Activated T-helper 1 cell treated with anti-CD3 and anti-CD28 coated beads, Interleukin-2, amount 50 U/mL, for 16 hours (primary cell): ENCODE measurements around the gene ADAP1.
"Not testable (repeated sequence)": the region's sequence is repeated elsewhere in the genome, so short reads cannot be mapped to it uniquely, and the experiment has no call there.

Experiments used
- DNase-seq, 2 donors: peaks; one replicate each; pipeline ENCODE4 v3.0.0-alpha.2; 2020; ENCODE audit warnings: low read depth in 1 of 2, low spot score in 1 of 2

ADAP1 gene

GRCh38 chr7:975702-976473, 21.4 kb upstream of the ADAP1 start:
- DNase-seq: no peak

- DNase-seq: peak; percentile 82 to 90
Measured at GRCh38 chr7:974820-975681, 20.6 kb upstream of the ADAP1 start, which contains the start of gene COX19. TSS of gene COX19 (minus strand) at chr7:975549. CDS start at chr7:975509, 40 bp downstream.

- DNase-seq: no peak
Measured at GRCh38 chr7:974172-974571, 19.7 kb upstream of the ADAP1 start.

- DNase-seq: no peak
Measured at GRCh38 chr7:973312-973711, 18.8 kb upstream of the ADAP1 start.

GRCh38 chr7:972676-973309, 18.3 kb upstream of the ADAP1 start:
- DNase-seq: no peak

- no peak for DNase-seq
Measured at GRCh38 chr7:972110-972509, 17.6 kb upstream of the ADAP1 start.

GRCh38 chr7:970744-971143, 16.3 kb upstream of the ADAP1 start:
- DNase-seq: no peak

- DNase-seq: no peak
Measured at GRCh38 chr7:969403-969802, 14.9 kb upstream of the ADAP1 start.

- no peak for DNase-seq
Measured at GRCh38 chr7:968205-969105, 14.0 kb upstream of the ADAP1 start.

- DNase-seq: no peak
Measured at GRCh38 chr7:967361-968082, 13.0 kb upstream of the ADAP1 start.

GRCh38 chr7:966291-967069, 12.0 kb upstream of the ADAP1 start:
- no peak for DNase-seq

- no peak for DNase-seq
Measured at GRCh38 chr7:964401-965231, 10.1 kb upstream of the ADAP1 start.

GRCh38 chr7:963236-964078, 9.0 kb upstream of the ADAP1 start:
- no peak for DNase-seq

GRCh38 chr7:962401-963081, 8.1 kb upstream of the ADAP1 start:
- no peak for DNase-seq

GRCh38 chr7:961546-962400, 7.3 kb upstream of the ADAP1 start:
- no peak for DNase-seq

- DNase-seq: not testable (repeated sequence)
Measured at GRCh38 chr7:960972-961371, 6.5 kb upstream of the ADAP1 start.
